ENCODE data around the gene LRRC7.

DNA sequence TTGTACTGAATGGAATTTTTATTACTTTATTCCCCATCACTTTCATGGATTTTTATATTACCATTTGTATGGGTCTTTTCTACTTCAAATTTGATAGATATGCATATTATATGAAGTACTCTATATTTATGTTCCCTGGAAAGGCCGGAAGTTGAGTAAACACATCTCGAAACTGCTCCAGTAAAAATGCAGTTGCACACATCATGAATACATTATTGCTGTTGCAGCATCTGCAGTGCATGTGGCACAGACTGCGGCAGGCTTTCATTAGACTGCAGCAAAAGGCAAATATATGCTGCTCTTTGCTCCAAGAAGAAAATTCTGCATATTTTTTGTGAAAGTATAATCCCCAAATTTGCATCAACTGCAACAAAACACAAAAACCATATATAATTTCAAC, 48.7 kb upstream of the LRRC7 start:
- TF ChIP-seq POLR2AphosphoS5 (IDR thresholded peaks at IDR 0.05; ENCODE audit: borderline replicate concordance, low read depth, low read length) = no peak
- no peak for TF ChIP-seq EZH2 (IDR thresholded peaks at IDR 0.05)
- TF ChIP-seq FOXP2 (optimal IDR thresholded peaks at IDR 0.05; ENCODE audit: control extremely low read depth, extremely low read length, insufficient read depth) = peak; percentile 95

All from SK-N-MC (cell line).